SK-MEL-5 (cell line): Measurements from ENCODE around the gene HMHB1. TPM values are rescaled to one million over a fixed set of nuclear protein-coding genes. Genes with fewer than 3 reads are reported as not detected.
"Not testable (repeated sequence)": the region's sequence is repeated elsewhere in the genome, so short reads cannot be mapped to it uniquely, and the experiment has no call there.

ENCODE experiments used
- DNase-seq: peaks from one replicate; pipeline ENCODE4 v3.0.0-alpha.2; 2016; ENCODE audit warnings: low read depth, low spot score
- in situ Hi-C: cut with HindIII; loops from 2 replicates; pipeline ENCODE4 v1.10.0; 2016; ENCODE audit warnings: low sequenced_read_pairs, high pct_unique_total_duplicates, low pct_unique_long_range_greater_than_20kb
- total RNA-seq: library from RNA; depleted of rRNA; stranded (reverse); fragments of >200 nt; shearing (Covaris generic); gene quantifications from 2 replicates; pipeline ENCODE4 v1.2.3, GENCODE V29; 2014

HMHB1 gene
- total RNA-seq, 1 experiment from 2014 or later = not detected

DNA sequence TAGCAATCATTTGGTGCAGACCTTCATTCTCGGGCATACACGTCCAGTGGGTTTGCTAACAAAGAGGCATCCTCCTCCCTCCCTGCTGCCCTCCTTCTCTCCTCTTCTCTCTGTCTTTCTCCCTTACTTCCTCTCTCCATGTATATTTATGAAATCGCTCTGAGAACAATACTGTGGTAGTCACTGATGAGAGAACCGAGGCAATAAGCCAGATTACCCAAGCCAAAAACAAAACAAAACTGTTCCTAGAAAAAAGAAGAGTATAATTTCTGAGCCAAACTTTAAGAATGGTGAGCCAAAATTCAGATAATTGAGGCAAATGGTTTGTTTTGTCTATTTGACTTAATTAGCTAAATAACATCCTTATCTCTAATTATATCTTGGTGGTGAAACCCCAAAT, 15.8 kb upstream of the HMHB1 start:
- in situ Hi-C loops = no loop called here
- DNase-seq = no peak

DNA sequence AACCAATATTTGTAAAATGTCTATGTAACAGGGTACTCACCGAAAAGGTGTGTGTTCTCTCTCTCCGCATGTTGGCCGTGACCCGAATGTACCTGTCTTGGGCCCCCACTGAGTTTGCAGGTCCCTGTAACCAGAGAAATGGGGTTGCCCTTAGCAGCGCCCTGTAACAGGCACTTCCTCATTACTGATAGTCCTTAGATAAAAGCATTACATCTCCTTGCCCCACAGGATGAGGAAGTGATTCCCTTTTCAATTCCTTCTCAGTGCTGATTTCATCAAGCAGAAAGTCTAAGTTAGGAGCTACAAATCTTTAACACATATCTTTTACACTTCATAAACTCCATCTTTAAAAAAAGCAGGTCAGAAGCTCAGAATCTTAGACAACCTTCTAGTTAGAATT, 15.2 kb upstream of the HMHB1 start:
- in situ Hi-C loops = no loop called here
- no peak for DNase-seq

- no peak for DNase-seq
- in situ Hi-C loops = no loop called here
Measured at GRCh38 chr5:143800715-143801114, 11.2 kb upstream of the HMHB1 start.

GRCh38 chr5:143801252-143801939, 10.6 kb upstream of the HMHB1 start:
- no peak for DNase-seq
- in situ Hi-C loops = no loop called here

GRCh38 chr5:143805861-143806260, 6.1 kb upstream of the HMHB1 start:
- in situ Hi-C loops = no loop called here
- no peak for DNase-seq

DNA sequence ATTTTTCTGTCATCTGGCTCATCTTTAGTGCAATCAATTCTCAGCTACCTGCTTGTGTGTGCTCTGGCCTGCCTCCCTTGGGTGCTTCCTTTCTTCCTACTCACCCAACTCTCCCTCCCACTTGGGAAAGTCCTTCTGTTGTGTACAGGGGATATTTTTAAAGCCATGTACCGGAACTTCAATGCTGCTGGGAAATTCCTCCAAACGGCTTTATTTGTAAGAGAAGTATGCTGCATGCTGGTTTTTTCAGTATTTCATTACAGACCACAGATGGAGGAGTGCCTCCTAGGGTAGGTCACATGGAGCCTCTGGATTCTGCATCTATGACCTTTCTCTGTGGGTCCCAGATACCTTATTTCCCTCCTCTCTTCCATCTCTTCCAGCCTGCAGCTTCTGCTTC, 5.4 kb upstream of the HMHB1 start:
- DNase-seq = no peak
- in situ Hi-C loops = no loop called here

DNA sequence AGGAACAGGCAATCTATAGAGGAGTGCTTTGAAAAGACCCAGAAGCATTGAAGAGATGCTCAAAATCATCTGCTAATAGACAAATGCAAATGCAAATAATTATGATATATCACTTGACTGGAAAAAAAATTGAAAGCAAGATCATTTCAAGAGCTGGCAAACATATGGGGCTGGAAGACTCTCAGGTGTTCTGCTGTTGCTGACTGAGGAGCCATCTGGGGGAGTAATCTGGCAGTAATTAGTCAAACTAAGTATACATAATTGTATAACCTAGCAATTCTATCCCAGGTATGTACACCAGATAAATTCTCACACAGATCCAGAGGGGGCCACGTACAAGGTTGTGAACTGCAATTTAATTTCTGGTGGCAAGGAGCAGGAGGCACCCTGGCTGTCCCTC, 4.6 kb upstream of the HMHB1 start:
- in situ Hi-C loops = no loop called here
- no peak for DNase-seq

DNA sequence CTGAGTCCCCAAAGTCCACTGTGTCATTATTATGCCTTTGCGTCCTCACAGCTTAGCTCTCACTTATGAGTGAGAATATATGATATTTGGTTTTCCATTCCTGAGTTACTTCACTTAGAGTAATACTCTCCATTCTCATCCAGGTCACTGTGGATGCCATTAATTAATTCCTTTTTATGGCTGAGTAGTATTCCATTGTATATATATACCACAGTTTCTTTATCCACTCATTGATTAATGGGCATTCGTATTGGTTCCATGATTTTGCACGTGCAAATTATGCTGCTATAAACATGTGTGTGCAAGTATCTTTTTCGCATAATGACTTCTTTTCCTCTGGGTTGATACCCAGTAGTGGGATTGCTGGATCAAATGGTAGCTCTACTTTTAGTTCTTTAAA, 4.4 kb downstream of the HMHB1 start:
- DNase-seq, in situ Hi-C loops: not testable (repeated sequence)

- no peak for DNase-seq
- in situ Hi-C loops = no loop called here
Measured at GRCh38 chr5:143819716-143820115, 7.8 kb downstream of the HMHB1 start.

GRCh38 chr5:143820451-143820850, 8.5 kb downstream of the HMHB1 start:
- in situ Hi-C loops = no loop called here
- no peak for DNase-seq

- in situ Hi-C loops = no loop called here
- DNase-seq = peak; percentile 79
Measured at GRCh38 chr5:143824851-143825720, 13.1 kb downstream of the HMHB1 start.

DNA sequence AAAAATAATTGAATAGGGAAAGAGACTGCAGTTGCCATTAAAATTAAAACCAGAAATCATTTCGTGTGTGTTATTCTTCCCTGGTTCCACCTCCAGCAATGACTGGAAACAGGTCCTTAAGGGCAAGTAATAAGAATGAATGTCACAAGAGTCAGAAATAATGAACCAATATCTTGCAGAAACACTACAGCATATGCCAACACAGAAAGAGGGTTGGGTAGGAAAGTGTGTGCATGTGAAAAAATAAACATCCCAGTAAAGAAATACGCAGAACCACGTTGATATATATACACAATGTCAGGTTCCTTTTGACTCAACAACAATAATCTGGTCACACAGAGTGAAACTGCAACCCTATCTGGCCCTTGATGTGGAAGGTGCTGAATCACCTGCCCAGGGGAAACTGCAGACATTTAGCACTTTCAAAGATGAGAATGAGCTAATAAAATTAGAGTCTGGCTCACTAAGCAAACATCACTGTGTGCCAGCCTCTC, 15.0 kb downstream of the HMHB1 start:
- in situ Hi-C loops = no loop called here
- DNase-seq = no peak

GRCh38 chr5:143828710-143829109, 16.7 kb downstream of the HMHB1 start:
- DNase-seq = no peak
- in situ Hi-C loops = no loop called here

DNA sequence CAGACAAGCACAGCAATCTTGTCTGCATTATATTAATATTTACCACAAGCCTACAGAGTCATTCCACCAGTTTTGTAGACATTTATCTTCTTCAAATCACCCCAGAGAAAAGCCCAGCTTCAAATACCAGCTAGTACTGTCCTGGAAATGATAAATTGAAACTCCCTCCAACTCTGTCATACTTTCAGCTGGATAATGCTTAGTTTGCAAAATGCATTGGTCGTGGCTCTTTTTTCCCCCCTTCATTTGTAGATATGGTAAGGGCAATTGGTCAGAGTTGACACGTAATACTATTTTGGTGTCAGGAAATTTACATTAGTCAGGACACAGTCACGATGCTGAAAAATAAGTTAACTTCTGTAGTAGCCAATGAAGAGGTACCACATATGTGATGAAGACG, 21.2 kb downstream of the HMHB1 start:
- in situ Hi-C loops = no loop called here
- no peak for DNase-seq

- in situ Hi-C loops = no loop called here
- no peak for DNase-seq
Measured at GRCh38 chr5:143835251-143835650, 23.3 kb downstream of the HMHB1 start.

DNA sequence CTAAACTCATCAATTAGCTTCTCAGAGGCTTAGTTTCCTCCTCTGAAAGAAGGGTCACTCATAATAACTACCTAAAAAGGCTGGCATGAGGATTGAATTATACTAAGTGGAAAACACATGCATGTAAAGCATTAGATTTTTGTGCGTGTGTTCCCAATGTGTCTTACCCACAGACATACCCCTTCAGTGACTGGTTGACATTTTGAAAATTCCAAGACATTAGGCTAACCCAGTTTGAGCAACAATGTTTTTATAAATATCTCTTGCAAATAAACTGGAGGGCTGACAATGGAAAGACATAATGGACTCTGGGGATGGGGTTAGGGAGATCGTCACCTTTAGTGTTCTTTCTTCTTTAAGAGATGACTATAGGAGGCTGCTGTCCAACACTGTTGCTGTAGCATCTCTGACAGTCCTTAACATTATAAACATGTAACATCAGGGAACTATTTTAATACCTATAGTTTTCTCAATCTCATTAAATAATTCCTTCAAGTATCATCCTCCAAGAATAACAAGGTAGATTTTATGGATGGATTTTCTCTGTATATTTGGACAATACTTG, 24.3 kb downstream of the HMHB1 start:
- in situ Hi-C loops = no loop called here
- no peak for DNase-seq

DNA sequence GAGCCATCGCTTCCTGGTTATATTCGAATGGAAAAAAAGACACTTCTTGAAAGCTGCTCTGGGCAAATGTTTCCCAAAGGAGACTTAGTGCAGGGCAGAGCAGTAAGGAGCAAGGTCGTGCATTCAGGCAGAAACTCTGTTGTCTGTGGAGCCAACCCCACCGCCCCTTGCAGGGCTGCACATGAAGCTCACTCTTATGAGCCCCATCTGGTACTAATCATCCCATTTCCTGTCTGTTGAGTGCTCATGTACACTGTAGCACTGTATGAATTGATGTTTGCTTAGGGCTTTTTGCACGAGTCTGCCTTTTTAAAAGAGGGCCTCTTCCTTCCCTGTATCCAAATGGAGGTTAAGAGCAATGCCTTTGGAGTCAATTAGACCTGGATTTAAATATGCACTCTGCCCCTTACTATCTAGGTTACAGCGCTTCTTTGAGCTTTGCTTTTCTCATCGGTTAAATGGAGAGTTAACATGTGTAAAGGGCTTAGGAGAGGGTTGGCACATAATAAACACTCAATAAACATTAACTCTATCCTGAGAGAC, 25.4 kb downstream of the HMHB1 start:
- peak; percentile 5 for DNase-seq
- in situ Hi-C loops = no loop called here

GRCh38 chr5:143841446-143841845, 29.5 kb downstream of the HMHB1 start:
- in situ Hi-C loops = no loop called here
- no peak for DNase-seq
